GM12878 (cell line): ENCODE measurements around the gene CDC37. TPM values are rescaled to one million over a fixed set of nuclear protein-coding genes. Genes with fewer than 3 reads are reported as not detected.

ENCODE experiments used
- ATF3 ChIP-seq: IDR thresholded peaks from 2 replicates; pipeline ENCODE4 v1.6.1; 2011; ENCODE audit warnings: low read depth, mild to moderate bottlenecking, low read length, moderate library complexity, borderline replicate concordance; ENCODE audit errors: extremely low read depth
- CBX3 ChIP-seq: fragments of 200-600 bp; sonication (generic); IDR thresholded peaks from 2 replicates; pipeline ENCODE4 v1.6.1; 2016; ENCODE audit warnings: low read depth, borderline replicate concordance
- CEBPZ ChIP-seq: fragments of 150-350 bp; IDR thresholded peaks from 2 replicates; pipeline ENCODE4 v1.6.1; 2016; ENCODE audit warnings: low read depth, low read length
- CHD4 ChIP-seq: fragments of 200-600 bp; sonication (generic); IDR thresholded peaks from 2 replicates; pipeline ENCODE4 v1.6.1; 2016; ENCODE audit warnings: mild to moderate bottlenecking
- CREM ChIP-seq: IDR thresholded peaks from 2 replicates; pipeline ENCODE4 v1.6.1; 2014; ENCODE audit warnings: antibody characterized with exemption, low read depth
- E4F1 ChIP-seq: fragments of 450-650 bp; IDR thresholded peaks from 2 replicates; pipeline ENCODE4 v1.6.1; 2018; ENCODE audit warnings: borderline replicate concordance, mild to moderate bottlenecking; ENCODE audit not compliant: partially characterized antibody
- ESRRA ChIP-seq: IDR thresholded peaks from 2 replicates; pipeline ENCODE4 v1.6.1; 2012; ENCODE audit warnings: mild to moderate bottlenecking, low read length, improper control_type of control experiment
- EZH2 ChIP-seq: IDR thresholded peaks from 2 replicates; pipeline ENCODE4 v1.6.1; 2012; ENCODE audit warnings: low read depth, mild to moderate bottlenecking, control low read depth, inconsistent platforms, low read length, borderline replicate concordance; ENCODE audit not compliant: control insufficient read depth
- JUND ChIP-seq: IDR thresholded peaks from 2 replicates; pipeline ENCODE4 v1.6.1; 2012; ENCODE audit warnings: low read depth, mild to moderate bottlenecking, low read length, improper control_type of control experiment, moderate library complexity
- KAT2A ChIP-seq: conservative IDR thresholded peaks from 2 replicates; pipeline ENCODE4 v1.6.1; 2011; ENCODE audit warnings: low read depth, low read length; ENCODE audit not compliant: control insufficient read depth
- KLF5 ChIP-seq: fragments of 450-650 bp; IDR thresholded peaks from 2 replicates; pipeline ENCODE4 v1.6.1; 2014; ENCODE audit warnings: mild to moderate bottlenecking; ENCODE audit not compliant: partially characterized antibody
- MAX ChIP-seq: IDR thresholded peaks from 2 replicates; pipeline ENCODE4 v1.6.1; 2012; ENCODE audit warnings: low read depth, low read length, improper control_type of control experiment
- MLLT1 ChIP-seq: fragments of 450-650 bp; IDR thresholded peaks from 2 replicates; pipeline ENCODE4 v1.6.1; 2016; ENCODE audit warnings: mild to moderate bottlenecking
- RUNX3 ChIP-seq: IDR thresholded peaks from 2 replicates; pipeline ENCODE4 v1.6.1; 2012; ENCODE audit warnings: low read length, inconsistent platforms
- TBL1XR1 ChIP-seq: IDR thresholded peaks from 2 replicates; pipeline ENCODE4 v1.6.1; 2012; ENCODE audit warnings: low read depth, low read length, improper control_type of control experiment
- YBX1 ChIP-seq: fragments of 450-650 bp; IDR thresholded peaks from 2 replicates; pipeline ENCODE4 v1.6.1; 2016; ENCODE audit warnings: antibody characterized with exemption
- ZBTB33 ChIP-seq: fragments of 450-650 bp; IDR thresholded peaks from 2 replicates; pipeline ENCODE4 v1.6.1; 2017; ENCODE audit warnings: mild to moderate bottlenecking
- ZNF24 ChIP-seq: fragments of 450-650 bp; IDR thresholded peaks from 2 replicates; pipeline ENCODE4 v1.6.1; 2017; ENCODE audit warnings: antibody characterized with exemption, mild to moderate bottlenecking
- polyA plus RNA-seq, 11 experiments: library from polyadenylated mRNA; depleted of rRNA in 4 of 11; unstranded in 6 of 11; stranded (reverse) in 5 of 11; fragments of >200 nt; fragmentation: Nextera tagmentation in 4 of 11; fragmentation: Illumina TruSeq in 1 of 11; extraction: Ambion mirVana in 4 of 11; extraction: Trizol in 1 of 11; gene quantifications; 1 replicate in 1 of 11; 2 replicates in 10 of 11; pipeline versions ENCODE4 v1.2.1 to v1.2.3, GENCODE V29; 2011 to 2016; ENCODE audit warnings: inconsistent platforms in 2 of 11, missing spikeins in 2 of 11, low read depth in 1 of 11
- total RNA-seq, 4 experiments: library from RNA; depleted of rRNA in 3 of 4; stranded (reverse); fragments of >200 nt in 3 of 4; fragmentation: Illumina TruSeq in 1 of 4; extraction: Trizol in 1 of 4; gene quantifications; 2 replicates each; pipeline versions ENCODE4 v1.2.1 to v1.2.3, GENCODE V29; 2013 to 2021

CDC37 gene
- total and polyA plus RNA-seq, 10 of the 15 experiments (the other 5 are each of a cell fraction or from before 2014, with no cell fraction given): 4.7 to 265 (median 176) TPM

- no peak for TF ChIP-seq ATF3
- TF ChIP-seq JUND: peak; percentile 52
- TF ChIP-seq ZBTB33: no peak
- TF ChIP-seq CBX3: no peak
- no peak for TF ChIP-seq CEBPZ
- peak; percentile 68; the same call in 1 of the 2 replicates for TF ChIP-seq ZNF24
- no peak for TF ChIP-seq EZH2
- peak; percentile 94 for TF ChIP-seq KLF5
- peak; percentile 90 for TF ChIP-seq ESRRA
- no peak for TF ChIP-seq MAX
- peak; percentile 87; the same call in 1 of the 2 replicates for TF ChIP-seq TBL1XR1
- TF ChIP-seq MLLT1: peak; percentile 85
- TF ChIP-seq RUNX3: no peak
- TF ChIP-seq YBX1: no peak
- peak; percentile 100 for TF ChIP-seq CREM
- TF ChIP-seq E4F1: peak; percentile 23
- no peak; the same call in 1 of the 2 replicates for TF ChIP-seq CHD4
- no peak for TF ChIP-seq KAT2A
These were observed 13.3 kb upstream of the CDC37 start (continued) for GRCh38 chr19:10416380-10417257.
